ENCODE data around the gene TFF1.

DNA sequence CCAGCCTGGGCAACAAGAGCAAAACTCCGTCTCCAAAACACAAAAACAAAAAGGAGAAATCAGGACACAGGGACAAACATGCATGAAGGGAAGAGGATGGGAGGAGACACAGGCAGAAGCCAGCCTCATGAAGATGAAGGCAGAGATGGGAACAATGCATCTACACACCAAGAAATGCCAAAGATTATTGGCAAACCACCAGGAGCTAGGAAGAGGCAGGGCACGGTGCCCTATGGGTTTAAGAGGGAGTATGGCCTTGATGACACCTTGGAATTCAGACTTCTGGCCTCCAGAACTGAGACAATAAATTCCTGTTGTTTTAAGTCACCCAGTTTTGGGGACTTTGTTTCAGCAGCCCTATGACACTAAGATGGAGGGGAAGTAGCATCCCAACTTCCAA is 24.4 kb upstream of the TFF1 start:
- TF ChIP-seq CTCF (conservative IDR thresholded peaks at IDR 0.05 in 1 of 2, IDR thresholded peaks at IDR 0.05 in 1 of 2; ENCODE audit: extremely low read depth in 1 of 2, insufficient read depth in 1 of 2, low read depth in 1 of 2, low read length in 2 of 2) (no peak), EZH2 (IDR thresholded peaks at IDR 0.05; ENCODE audit: borderline replicate concordance, low read length) (no peak)

Measured in mammary epithelial cell (primary cell).